Measurements from ENCODE around the gene ANKS6.

The ANKS6 gene

DNA sequence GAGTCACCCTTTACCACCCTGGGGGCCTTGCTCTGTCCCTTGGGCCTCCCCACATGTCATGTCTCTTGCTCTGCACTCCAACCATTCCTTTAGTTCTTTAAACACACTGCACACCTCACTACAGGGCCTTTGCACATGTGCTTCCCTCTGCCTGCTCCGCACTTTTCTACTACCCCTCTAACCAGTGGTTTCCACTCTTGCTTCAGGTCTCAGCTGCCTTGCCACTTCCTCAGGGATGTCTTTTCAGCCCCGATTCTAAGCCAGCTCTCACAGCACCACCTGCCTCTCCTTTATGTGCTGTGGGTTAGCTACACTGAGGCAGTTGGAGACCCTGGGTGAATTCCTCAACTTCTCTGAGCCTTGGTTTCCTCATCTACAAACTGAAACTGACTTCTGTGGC is 53.0 kb downstream of the ANKS6 start:
- TF ChIP-seq, protein P1, sequence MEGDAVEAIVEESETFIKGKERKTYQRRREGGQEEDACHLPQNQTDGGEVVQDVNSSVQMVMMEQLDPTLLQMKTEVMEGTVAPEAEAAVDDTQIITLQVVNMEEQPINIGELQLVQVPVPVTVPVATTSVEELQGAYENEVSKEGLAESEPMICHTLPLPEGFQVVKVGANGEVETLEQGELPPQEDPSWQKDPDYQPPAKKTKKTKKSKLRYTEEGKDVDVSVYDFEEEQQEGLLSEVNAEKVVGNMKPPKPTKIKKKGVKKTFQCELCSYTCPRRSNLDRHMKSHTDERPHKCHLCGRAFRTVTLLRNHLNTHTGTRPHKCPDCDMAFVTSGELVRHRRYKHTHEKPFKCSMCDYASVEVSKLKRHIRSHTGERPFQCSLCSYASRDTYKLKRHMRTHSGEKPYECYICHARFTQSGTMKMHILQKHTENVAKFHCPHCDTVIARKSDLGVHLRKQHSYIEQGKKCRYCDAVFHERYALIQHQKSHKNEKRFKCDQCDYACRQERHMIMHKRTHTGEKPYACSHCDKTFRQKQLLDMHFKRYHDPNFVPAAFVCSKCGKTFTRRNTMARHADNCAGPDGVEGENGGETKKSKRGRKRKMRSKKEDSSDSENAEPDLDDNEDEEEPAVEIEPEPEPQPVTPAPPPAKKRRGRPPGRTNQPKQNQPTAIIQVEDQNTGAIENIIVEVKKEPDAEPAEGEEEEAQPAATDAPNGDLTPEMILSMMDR (IDR thresholded peaks at IDR 0.05; ENCODE audit: borderline replicate concordance, extremely low read depth, low read length, poor library complexity, severe bottlenecking) = no peak
- TF ChIP-seq EZH2 (IDR thresholded peaks at IDR 0.05; ENCODE audit: borderline replicate concordance, low read depth, low read length, severe bottlenecking) = no peak
- Histone ChIP-seq H3K36me3 (ENCODE audit: insufficient read depth, low read length) (no peaks in the 10 kb centered on the region), H3K9me3 (ENCODE audit: insufficient read depth, low read length, severe bottlenecking) (no peaks in the 10 kb centered on the region), H3K4me1 (ENCODE audit: insufficient read depth, low read length) (no peaks in the 10 kb centered on the region), H3K27me3 (ENCODE audit: insufficient read depth, low read length, poor library complexity) (no peaks in the 10 kb centered on the region), H3K27ac (ENCODE audit: low read length) (no peak overlapping the region), H2AFZ (ENCODE audit: low read depth, low read length) (no peak overlapping the region), H3K9ac (ENCODE audit: low read depth, low read length) (no peak overlapping the region), H3K4me3 (ENCODE audit: low read depth in 1 of 2, low read length in 2 of 2) (no peak overlapping the region), H3K4me2 (ENCODE audit: insufficient read depth, low read length) (no peak overlapping the region), H3K79me2 (ENCODE audit: insufficient read depth, low read length) (no peaks in the 10 kb centered on the region), H4K20me1 (ENCODE audit: insufficient read depth, low read length) (no peaks in the 10 kb centered on the region)
- DNase-seq = no peak
- no peak for ATAC-seq (ENCODE audit: insufficient read depth, low read depth)

DNA sequence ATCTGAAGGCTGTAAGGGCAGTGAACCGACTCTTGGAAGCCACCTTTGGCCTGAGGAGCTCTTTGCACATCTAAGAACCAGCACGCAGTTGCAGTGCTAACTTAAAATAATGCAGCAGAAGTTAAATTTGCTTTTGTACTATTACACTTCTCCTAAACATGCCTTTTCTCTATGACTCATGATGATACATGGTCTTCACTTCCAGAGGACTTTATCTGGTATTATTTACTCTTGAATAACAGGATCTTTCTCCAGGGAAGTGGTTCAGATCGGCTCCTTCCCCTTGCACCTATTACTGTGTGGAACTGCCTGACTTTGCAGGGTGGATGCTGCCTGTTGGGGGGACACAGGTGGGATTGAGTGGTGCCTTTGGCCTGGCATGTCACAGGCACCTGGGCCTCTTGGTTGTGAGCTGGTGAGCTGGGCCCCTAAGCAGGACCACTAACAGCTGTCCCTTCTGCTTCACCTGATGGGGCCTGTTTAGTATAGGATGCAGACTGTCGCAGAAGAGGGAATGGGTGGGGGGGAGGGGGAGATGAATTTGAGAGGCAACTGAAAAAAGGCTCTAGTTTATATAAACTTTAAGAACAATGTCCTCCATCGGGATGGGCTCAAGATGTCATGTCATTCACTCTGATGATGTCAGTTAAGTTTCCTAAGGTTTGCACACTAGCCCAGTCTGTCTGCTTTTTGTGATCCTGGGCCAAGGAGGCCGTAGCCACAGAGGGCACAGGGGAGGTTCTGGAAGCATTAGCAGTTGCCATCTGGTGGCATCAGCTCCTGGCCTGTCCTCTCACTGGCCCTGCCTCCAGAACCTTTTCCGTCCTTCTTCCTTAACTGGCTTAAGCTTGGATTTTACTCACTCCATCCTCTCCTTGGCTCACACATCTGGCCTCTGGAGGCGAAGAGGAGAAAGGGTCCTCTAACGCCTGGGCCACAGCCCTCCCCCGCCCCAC is 53.8 kb downstream of the ANKS6 start:
- Histone ChIP-seq H2AFZ (ENCODE audit: low read depth, low read length) (no peak overlapping the region), H3K4me1 (ENCODE audit: insufficient read depth, low read length) (no peaks in the 10 kb centered on the region), H3K9me3 (ENCODE audit: insufficient read depth, low read length, severe bottlenecking) (no peaks in the 10 kb centered on the region), H4K20me1 (ENCODE audit: insufficient read depth, low read length) (no peaks in the 10 kb centered on the region), H3K4me3 (ENCODE audit: low read depth in 1 of 2, low read length in 2 of 2) (no peak overlapping the region), H3K9ac (ENCODE audit: low read depth, low read length) (no peak overlapping the region), H3K27ac (ENCODE audit: low read length) (no peak overlapping the region), H3K27me3 (ENCODE audit: insufficient read depth, low read length, poor library complexity) (no peaks in the 10 kb centered on the region), H3K4me2 (ENCODE audit: insufficient read depth, low read length) (no peak overlapping the region), H3K36me3 (ENCODE audit: insufficient read depth, low read length) (no peaks in the 10 kb centered on the region), H3K79me2 (ENCODE audit: insufficient read depth, low read length) (no peaks in the 10 kb centered on the region)
- ATAC-seq (ENCODE audit: insufficient read depth, low read depth) (no peak), DNase-seq (no peak)
- TF ChIP-seq, protein P1 (IDR thresholded peaks at IDR 0.05; ENCODE audit: borderline replicate concordance, extremely low read depth, low read length, poor library complexity, severe bottlenecking) = no peak
- TF ChIP-seq EZH2 (IDR thresholded peaks at IDR 0.05; ENCODE audit: borderline replicate concordance, low read depth, low read length, severe bottlenecking) = no peak

DNA sequence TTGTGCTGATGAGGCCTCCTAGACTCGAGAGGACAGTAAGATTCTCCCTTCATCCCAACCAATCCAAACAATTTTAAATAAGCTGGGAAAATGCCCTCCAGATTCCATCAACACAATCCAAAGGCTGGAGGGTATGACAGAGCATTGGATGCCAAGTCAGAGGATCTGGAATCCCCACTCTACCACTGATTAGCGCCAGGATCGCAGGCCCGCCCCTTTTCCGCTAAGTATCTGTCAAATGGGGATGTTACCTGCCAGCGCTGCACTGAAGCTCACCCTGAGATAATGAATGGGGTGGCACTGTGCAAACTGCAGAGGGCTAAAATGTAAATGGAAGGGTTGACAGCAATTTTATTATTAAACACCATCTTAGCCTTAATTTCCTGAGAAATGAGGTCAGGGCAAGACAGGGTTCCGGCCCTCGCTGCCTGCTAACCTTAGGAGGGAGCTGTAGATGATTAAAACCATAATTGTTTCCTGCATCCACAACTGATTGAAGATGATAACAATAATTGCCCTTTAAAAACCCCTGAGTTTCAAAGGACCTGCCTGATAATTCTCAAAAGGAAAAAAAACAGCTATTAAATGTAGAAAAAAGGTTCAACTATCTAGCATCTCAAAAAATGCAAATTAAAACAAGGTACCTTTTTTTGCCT is 56.0 kb downstream of the ANKS6 start:
- H3K27me3 ChIP-seq (ENCODE audit: insufficient read depth, low read length, poor library complexity) = no peaks in the 10 kb centered on the region
- no peaks in the 10 kb centered on the region for H3K9me3 ChIP-seq (ENCODE audit: insufficient read depth, low read length, severe bottlenecking)
- H3K36me3 ChIP-seq (ENCODE audit: insufficient read depth, low read length) = no peaks in the 10 kb centered on the region
- no peak overlapping the region for H3K4me3 ChIP-seq (ENCODE audit: low read depth in 1 of 2, low read length in 2 of 2)
- TF ChIP-seq, protein P1 (IDR thresholded peaks at IDR 0.05; ENCODE audit: borderline replicate concordance, extremely low read depth, low read length, poor library complexity, severe bottlenecking) = no peak
- no peak for TF ChIP-seq EZH2 (IDR thresholded peaks at IDR 0.05; ENCODE audit: borderline replicate concordance, low read depth, low read length, severe bottlenecking)
- H3K4me1 ChIP-seq (ENCODE audit: insufficient read depth, low read length) = no peaks in the 10 kb centered on the region
- no peaks in the 10 kb centered on the region for H4K20me1 ChIP-seq (ENCODE audit: insufficient read depth, low read length)
- H3K79me2 ChIP-seq (ENCODE audit: insufficient read depth, low read length) = no peaks in the 10 kb centered on the region
- H2AFZ ChIP-seq (ENCODE audit: low read depth, low read length) = no peak overlapping the region
- no peak overlapping the region for H3K4me2 ChIP-seq (ENCODE audit: insufficient read depth, low read length)
- H3K27ac ChIP-seq (ENCODE audit: low read length) = no peak overlapping the region
- no peak for ATAC-seq (ENCODE audit: insufficient read depth, low read depth)
- DNase-seq = no peak
- H3K9ac ChIP-seq (ENCODE audit: low read depth, low read length) = no peak overlapping the region

Data from DND-41 (cell line).